DMS53 (cell line): ENCODE data around the gene KAZN.

Experiments used
- DNase-seq: peaks from one replicate; lab custom pipeline; 2025; lab: John Stamatoyannopoulos, UW

KAZN gene

GRCh38 chr1:14826172-14826636 lies 227.7 kb downstream of the KAZN start:
- no peak for DNase-seq

DNA sequence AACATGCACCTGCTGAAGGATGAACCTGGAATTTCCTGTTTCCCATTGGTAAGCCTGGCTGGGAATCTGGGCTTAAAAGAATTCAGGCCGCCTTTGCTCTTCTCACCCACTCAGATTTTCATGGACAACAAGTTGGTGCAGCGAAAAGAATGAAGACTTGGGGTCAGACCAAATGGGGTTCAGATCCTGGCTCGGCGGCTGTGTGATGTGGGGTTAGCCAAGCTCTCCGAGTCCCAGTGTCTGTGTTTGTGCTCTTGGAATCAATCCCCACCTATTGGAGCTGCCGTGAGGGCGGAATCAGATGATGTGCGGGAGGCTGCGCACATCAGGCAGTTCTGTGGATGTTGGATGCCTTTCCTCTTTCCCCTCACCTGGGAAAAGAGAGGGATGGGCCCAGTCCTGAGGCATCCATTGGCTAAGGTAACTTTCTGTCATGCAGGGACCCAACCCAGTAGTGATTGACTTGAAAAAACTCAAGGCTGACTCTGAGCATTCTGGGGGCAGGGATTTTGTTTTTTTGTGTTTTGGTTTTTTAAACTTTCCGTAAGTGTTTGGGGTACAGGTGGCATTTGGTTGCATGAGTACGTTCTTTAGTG lies 228.3 kb downstream of the KAZN start:
- no peak for DNase-seq

GRCh38 chr1:14827870-14828269 lies 229.4 kb downstream of the KAZN start:
- DNase-seq, result no peak

DNA sequence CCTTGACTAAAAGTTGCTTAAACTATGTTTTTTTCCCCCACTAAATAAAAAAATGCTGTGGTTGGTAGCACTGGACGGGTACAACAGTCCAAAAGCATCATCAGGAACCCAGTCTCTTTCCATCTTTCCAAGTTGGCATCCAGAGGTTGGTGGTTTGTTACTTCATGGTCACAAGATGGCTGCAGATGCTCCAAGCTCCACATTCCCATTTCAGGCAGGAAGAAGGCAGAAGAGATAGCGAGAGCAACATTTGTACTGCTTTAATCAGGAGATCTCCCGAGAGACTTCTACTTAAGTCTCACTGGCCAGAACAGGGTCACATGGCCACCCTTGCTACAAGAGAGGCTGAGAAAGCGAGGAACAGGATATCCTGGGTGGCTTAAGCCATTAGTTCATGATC lies 230.2 kb downstream of the KAZN start:
- no peak for DNase-seq

DNA sequence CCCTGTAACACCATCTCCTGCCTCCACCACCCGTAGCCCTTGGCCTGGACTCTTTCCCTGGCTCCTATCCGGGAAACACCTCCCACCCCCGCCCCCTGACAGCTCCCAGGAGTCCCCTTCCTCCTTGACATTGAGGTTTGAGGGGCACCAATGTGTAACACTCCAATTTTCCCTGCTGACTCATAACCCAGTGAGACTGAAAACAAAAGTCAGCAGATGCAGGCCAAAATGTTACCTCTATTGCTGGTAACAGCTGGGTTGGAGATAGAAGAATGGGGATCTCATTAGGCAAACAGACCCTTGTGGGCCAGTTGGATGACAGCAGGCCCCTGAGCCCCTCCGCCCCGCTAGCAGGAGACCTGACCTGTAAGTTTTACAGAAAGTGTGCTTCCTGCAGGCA lies 237.2 kb downstream of the KAZN start:
- DNase-seq, result no peak

DNA sequence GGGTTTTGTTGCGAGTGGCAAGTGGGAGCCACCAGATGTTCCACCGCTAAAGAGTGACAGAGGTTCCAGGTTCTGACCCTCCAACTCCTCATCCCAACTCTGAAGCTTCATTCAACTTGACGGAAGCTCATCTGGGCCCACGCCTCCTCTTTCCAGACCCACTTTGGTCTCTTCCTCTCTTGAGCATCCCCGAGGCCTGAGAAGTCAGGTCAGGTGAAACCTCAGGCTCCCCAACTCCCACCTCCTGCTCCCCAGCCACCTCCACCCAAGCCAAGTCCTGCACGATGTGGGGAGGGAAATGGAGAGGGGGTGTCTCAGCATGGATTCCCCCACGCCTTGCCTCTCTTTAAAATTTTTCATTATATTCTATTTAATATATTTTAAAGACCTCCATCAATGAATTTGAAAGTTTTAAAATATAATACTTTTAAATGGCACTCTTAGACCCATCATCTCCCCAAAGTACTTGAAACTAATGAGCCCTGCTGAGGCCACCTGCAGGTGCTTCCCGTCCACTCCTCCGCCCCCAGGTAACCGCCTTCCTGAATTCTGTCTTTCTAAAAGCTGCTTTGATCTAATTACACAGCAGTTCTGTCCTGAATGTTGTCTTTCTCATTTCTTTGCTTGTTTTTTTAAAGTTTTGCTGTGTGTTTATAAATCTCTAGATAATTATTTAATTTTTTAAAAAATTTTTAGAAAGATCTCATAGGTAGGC lies 238.1 kb downstream of the KAZN start:
- DNase-seq, result no peak

DNA sequence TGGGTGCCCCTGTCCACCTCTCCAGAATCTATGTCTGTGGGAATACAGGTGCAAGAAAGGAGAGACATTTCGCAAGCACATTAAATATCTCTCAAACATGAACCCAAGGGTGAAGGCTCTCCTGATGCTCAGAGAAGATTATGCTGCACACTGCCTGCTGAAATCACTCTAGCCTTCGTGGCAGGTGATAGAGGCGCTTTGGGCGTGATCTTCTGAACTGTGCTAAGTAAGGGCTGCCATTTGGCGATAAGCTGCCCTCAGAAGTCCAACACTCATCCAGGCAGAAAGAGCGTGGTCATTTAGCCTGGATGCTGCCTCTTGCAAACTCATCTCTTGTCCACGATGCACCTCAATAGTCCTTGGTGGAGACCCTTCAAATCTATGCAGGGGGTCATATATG lies 241.9 kb downstream of the KAZN start:
- no peak for DNase-seq

DNA sequence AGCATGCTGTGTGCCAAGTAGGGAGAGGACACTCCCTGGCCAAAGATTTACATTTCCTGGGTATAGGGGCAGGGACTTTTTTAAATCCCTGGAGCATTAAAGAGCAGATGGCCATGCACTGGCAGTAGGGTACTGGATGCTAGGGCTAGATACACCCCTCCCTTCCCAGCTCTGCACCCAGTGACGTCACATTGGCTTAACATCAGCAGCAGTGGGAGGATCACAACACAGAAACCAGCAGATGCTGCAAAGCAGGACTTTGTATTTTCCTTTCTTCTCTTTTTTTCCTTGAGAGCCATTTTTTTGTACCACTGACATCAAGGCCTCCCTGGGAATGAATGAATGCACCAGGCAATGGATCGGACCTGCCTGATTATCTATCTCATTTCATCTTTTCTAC lies 243.0 kb downstream of the KAZN start:
- no peak for DNase-seq

GRCh38 chr1:14841951-14842350 lies 243.5 kb downstream of the KAZN start:
- no peak for DNase-seq

- DNase-seq, result no peak
These were observed 243.9 kb downstream of the KAZN start for GRCh38 chr1:14842361-14842760.

- DNase-seq, result no peak
These were observed 244.4 kb downstream of the KAZN start for GRCh38 chr1:14842891-14843290.

DNA sequence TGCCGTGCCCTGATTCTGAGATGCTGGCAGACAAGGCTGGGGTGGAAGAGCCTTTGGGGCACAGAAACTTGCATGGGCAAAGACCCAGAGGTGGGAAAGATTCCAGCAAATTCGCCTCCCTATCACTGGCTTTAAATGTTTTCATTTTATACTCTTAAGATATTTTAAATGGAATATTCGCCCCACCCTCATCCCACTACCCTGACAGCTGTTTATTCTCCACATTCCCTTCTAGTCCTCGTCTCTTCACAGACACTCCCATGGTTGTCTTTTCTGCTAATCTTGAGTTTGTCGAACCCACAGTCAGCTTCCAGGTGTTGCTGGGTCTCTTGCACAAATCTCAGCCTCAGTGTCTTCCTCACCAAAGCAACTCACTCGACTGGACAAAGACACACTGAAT lies 245.0 kb downstream of the KAZN start:
- no peak for DNase-seq

DNA sequence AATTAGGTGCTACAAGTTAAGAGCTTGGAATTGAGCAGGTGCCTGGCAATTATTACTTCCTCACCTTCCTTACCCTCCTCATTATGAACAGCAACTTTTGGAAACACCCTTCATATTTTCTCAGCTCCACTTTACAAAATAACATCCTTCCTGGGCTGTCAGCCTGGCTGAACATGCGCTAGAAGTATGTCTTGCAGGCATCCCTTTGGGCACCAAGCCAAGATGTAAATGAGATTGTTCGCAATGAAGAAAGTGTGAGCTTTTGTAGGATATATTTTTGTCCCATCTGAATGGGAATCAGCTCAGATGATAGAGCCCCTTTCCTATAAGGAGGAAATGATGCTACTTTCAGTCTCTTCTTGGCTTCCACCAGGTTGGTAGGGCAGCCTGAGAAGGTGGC lies 245.9 kb downstream of the KAZN start:
- DNase-seq, result no peak

DNA sequence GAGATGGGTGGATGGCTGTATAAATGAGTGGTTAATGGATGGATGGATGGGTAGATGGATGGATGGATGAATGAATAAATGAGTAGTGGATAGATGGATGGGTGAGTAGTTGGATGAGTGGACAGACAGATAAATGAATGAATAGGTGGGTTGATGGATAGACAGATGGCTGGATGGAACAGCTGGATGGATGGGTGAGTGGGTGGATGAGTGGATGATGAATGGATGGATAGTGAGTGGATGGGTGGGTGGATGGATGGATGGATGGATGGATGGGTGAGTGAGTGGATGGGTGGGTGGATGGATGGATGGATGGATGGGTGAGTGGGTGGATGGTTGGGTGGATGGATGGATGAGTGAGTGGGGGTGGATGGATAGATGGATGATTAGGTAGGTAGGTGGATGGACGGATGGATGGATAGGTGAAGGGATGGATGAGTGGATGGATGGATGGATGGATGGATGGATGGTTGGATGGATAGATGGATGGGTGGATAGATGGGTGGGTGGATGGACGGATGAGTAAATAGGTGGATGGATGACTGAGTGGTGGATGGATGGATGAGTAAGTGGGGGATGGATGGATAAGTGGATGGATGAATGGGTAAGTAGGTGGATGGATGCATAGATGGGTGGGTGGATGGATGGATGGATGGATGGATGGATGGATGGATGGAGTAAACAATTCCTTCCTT lies 246.6 kb downstream of the KAZN start:
- no peak for DNase-seq

DNA sequence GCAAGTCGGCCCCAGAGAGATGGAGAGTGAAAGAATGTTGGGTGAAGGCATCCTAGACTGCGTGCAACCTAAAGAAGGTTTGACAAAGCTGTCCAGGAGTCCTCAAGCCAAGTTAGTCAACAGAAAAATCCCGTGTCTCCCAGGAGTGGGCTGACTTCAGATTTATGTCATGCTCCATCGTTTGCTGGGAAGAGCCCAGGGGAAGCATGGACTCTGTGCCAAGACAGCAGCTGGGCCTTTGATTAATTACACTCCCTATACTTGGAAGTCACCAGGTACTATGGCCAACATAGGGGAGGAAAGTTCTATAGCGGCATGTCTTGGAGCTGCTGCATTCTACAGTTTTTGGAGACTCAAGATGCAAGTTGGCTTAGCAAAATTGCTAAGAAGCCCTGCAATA lies 247.4 kb downstream of the KAZN start:
- DNase-seq, result no peak

DNA sequence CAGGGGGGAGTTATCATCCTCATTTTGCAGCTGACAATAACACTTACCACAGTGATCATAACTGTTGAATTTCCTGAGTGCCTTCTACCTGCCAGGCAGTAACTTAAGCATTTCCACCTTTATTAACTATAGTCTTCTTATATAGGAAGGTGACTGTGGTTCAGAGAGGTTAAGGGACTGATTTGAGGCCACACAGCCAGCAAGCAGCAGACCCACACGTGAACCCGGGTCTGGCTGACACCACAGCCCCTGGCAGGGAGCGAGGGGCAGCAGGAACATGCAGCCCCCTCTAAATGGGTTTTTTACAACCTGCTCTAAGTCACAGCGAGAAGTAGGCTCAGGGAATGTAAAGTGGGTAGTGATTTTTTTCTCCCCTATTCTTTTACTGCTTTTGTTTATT lies 248.2 kb downstream of the KAZN start:
- no peak for DNase-seq

DNA sequence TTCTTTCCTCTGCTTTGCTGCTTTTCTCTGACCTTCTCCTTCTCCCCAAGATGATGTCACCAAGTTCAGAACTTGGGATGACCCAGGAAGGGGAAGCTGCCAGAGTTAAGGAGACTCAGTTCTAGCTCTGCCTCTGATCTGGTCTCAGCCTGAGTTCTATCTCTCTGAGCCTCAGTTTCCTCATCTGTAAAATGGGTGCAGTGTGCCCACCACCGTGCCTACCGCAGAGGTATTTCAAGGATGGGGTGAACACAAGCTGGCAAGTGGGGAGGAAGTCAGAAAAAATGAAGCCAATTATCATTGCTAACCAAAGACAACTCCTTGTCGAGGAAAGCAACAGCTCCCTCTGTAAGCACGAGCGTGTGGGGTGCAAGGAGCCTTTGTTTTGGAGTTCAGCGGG lies 249.7 kb downstream of the KAZN start:
- DNase-seq, result no peak

DNA sequence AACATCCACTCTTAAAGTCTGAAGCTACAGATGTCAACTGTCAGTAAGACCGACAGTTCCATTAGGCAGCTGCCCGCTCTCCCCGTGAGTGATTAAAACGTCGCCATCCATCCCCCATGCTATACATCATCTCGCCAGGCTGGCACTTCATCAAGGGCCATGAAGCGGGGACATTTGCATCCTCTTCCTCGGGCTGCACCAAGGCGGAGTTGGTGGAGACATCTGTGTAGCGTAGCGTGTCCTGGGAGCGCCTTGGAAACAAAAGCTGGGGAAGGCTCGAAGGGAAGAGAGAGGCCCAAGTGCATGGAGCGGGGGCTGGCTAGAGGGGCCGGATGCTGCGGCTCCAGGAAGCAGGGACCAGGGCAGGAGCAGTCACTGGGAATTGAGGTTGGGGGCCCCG lies 250.1 kb downstream of the KAZN start:
- DNase-seq, result no peak

DNA sequence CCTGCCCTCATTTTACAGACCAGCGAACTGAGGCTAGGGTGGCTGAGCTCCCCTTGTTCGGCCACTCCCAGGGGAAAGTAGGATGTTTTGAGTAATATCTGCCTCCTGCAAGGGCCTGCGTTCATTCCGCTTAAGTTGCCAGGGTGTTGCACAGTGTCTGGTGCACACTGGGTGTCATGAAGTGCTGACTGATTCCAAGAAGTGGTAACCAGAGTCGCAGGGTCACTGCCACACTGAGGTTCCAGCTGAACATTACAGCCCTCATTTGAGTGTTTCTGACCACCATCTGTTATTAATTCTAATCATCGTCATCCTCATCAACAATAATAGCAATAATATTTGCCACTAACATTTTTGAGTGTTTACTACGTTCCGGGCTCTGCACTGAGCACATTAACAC lies 250.6 kb downstream of the KAZN start:
- DNase-seq, result no peak

DNA sequence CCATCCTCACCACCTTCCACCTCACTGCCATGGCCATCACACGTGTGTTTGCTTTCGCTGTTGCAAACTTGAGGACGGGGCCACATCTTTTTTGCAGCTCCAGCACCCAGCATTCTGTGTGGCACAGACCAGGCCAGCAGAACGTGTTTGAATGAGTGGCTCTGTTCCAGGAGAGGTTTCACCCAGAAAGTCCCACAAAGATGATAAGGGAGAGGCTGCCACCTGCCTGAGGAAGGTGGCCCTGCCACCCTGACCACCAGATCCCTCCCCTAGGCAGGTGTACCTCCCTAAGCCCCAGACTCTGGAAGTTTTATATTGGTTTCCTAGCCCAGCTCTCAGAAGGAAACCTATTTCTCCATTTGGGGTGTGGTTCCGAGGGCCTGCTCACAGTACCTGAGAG lies 252.1 kb downstream of the KAZN start:
- DNase-seq, result no peak

DNA sequence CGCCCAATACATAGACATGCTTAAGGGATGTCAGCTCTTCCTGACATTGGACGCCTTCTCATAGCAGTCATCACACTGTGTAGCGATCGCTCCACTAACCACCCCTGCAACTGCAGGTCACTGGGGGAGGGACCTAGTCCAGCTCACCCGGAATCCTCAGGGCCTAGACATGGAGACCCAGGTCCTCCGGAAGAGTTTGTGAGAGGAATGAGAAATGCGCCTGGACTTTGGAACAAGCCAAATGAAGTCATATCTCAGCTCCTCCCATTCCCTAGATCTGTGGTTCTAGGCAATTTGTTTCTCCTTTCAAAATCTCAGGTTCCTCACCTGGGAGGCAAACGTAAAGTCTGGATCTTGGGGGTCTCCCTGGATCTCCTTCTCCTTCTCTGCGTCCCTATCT lies 253.3 kb downstream of the KAZN start:
- no peak for DNase-seq

DNA sequence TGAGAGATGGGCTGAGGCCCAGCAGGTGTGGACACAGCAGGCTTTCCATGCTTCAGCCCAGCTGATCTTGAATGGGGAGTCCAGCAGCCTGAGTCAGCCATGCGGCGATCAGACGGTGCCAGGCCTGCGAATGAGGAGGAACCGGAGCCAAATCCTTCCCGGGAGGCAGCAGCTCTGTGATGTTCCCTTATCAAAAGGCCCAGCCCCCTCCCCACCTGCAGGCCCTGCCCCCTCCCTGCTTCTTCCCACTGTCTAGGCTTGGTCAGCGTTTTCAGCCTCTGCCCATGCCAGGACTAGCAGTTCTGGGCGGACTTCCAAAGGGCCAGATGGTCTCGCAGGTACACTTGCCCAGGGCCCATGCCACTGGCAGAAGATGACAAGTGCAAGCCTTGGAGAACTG lies 253.8 kb downstream of the KAZN start:
- no peak for DNase-seq

- DNase-seq, result no peak
These were observed 255.0 kb downstream of the KAZN start for GRCh38 chr1:14853518-14853917.

DNA sequence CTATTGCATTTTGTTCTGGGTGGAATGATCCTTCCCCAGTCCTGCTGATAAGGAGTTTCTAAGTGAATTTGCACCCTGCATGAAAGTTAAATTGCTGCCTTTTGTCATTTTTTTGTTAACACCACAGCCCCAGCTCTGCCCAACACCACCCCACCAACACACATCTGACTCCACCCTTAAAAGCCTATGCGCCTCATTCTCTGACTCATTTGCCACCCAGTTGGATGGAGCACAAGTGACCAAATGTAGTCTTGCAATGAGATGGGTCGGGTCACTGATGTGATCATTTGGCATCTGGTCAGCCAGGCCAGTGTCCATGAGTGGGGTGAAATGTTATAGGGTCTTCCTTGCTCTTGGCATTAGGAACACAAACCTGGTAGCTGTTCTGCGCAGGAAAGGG lies 256.8 kb downstream of the KAZN start:
- DNase-seq, result no peak
